T-helper 2 cell treated with Interferon-gamma antibody and Interleukin-4, amounts not matched to agents 100 ng/mL and 5 ng/mL, for 36 hours (primary cell): Measurements from ENCODE around the gene ADAMTS18. TPM values are rescaled to one million over a fixed set of nuclear protein-coding genes. Genes with fewer than 3 reads are reported as not detected.

Source experiments
- total RNA-seq: library from RNA; stranded (reverse); gene quantifications from 2 replicates; pipeline ENCODE4 v1.2.3, GENCODE V29; 2022

The ADAMTS18 gene
- total RNA-seq, 1 donor from 2014 or later: not detected

Other genes starting within 250 kb of the ADAMTS18 start
- gene MON1B, start 243.8 kb downstream of the ADAMTS18 start, total RNA-seq: 74.6 and 78.7 TPM in 2 replicates
- gene SYCE1L, start 235.6 kb downstream of the ADAMTS18 start, total RNA-seq: 6.9 and 8.0 TPM in 2 replicates